Measurements from ENCODE around the gene CCNF.

DNA sequence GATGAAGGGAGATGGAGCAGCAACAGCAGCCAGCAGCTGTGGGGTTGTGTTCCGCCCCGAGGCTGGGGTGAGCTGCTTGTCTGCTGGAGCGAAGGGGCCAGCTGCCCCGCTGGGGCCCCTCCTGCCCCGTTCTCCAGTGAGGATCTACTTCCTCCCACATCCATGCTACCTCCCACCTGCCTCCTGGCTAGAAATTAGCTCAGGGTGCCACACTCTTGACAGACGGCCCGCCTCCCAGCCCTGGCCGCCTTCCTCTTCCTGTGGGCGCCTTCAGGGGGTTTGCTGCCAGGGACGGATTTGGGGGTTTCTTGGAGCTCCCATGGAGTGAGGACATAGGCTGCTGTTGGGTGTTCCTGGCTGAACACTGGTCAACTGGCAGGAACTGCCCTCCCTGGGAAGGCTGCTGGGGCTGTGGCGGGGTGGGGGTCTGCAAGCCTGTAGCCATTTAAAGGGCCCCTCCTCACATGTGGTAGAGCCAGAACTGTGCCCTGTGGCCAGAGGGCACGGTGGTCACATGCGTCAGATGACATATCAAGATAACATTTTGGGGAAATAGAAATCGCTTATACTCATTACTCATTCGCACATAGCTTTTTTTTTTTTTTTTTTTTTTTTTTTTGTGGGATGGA lies 58.8 kb downstream of the CCNF start:
- TF ChIP-seq POLR2A (IDR thresholded peaks at IDR 0.05; ENCODE audit: low read length) (no peak), RCOR1 (IDR thresholded peaks at IDR 0.05; ENCODE audit: low read depth, low read length) (no peak), RFX5 (IDR thresholded peaks at IDR 0.05) (no peak)
- TF ChIP-seq, protein P1, sequence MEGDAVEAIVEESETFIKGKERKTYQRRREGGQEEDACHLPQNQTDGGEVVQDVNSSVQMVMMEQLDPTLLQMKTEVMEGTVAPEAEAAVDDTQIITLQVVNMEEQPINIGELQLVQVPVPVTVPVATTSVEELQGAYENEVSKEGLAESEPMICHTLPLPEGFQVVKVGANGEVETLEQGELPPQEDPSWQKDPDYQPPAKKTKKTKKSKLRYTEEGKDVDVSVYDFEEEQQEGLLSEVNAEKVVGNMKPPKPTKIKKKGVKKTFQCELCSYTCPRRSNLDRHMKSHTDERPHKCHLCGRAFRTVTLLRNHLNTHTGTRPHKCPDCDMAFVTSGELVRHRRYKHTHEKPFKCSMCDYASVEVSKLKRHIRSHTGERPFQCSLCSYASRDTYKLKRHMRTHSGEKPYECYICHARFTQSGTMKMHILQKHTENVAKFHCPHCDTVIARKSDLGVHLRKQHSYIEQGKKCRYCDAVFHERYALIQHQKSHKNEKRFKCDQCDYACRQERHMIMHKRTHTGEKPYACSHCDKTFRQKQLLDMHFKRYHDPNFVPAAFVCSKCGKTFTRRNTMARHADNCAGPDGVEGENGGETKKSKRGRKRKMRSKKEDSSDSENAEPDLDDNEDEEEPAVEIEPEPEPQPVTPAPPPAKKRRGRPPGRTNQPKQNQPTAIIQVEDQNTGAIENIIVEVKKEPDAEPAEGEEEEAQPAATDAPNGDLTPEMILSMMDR (IDR thresholded peaks at IDR 0.05): no peak
- TF ChIP-seq, protein P2, sequence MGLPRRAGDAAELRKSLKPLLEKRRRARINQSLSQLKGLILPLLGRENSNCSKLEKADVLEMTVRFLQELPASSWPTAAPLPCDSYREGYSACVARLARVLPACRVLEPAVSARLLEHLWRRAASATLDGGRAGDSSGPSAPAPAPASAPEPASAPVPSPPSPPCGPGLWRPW (IDR thresholded peaks at IDR 0.05): no peak
- TF ChIP-seq, protein P3, sequence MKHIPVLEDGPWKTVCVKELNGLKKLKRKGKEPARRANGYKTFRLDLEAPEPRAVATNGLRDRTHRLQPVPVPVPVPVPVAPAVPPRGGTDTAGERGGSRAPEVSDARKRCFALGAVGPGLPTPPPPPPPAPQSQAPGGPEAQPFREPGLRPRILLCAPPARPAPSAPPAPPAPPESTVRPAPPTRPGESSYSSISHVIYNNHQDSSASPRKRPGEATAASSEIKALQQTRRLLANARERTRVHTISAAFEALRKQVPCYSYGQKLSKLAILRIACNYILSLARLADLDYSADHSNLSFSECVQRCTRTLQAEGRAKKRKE (CRISPR knock-in tag; IDR thresholded peaks at IDR 0.05; ENCODE audit: low read depth): no peak
